ENCODE results near the gene CAMK2D.

GRCh38 chr4:113587640-113588275, 173.8 kb downstream of the CAMK2D start:
- TF ChIP-seq, protein P1, sequence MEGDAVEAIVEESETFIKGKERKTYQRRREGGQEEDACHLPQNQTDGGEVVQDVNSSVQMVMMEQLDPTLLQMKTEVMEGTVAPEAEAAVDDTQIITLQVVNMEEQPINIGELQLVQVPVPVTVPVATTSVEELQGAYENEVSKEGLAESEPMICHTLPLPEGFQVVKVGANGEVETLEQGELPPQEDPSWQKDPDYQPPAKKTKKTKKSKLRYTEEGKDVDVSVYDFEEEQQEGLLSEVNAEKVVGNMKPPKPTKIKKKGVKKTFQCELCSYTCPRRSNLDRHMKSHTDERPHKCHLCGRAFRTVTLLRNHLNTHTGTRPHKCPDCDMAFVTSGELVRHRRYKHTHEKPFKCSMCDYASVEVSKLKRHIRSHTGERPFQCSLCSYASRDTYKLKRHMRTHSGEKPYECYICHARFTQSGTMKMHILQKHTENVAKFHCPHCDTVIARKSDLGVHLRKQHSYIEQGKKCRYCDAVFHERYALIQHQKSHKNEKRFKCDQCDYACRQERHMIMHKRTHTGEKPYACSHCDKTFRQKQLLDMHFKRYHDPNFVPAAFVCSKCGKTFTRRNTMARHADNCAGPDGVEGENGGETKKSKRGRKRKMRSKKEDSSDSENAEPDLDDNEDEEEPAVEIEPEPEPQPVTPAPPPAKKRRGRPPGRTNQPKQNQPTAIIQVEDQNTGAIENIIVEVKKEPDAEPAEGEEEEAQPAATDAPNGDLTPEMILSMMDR (IDR thresholded peaks at IDR 0.05; ENCODE audit: borderline replicate concordance, extremely low read depth, low read length, poor library complexity, severe bottlenecking), result no peak
- TF ChIP-seq EZH2 (IDR thresholded peaks at IDR 0.05; ENCODE audit: borderline replicate concordance, low read depth, low read length, severe bottlenecking), result no peak

Measured in DND-41 (cell line).